H9 (cell line): ENCODE measurements around the gene PLXNA1. TPM values are rescaled to one million over a fixed set of nuclear protein-coding genes. Genes with fewer than 3 reads are reported as not detected.
A peak's percentile ranks its signal among the peaks of the same experiment; 100 is the strongest.

ENCODE experiments used
- DNase-seq: peaks from one replicate; pipeline ENCODE4 v3.0.0-alpha.2; 2017
- H2AFZ ChIP-seq: one replicate; pipeline ENCODE4 v1.6.1; 2013; ENCODE audit warnings: mild to moderate bottlenecking, low read length, control low read depth, moderate library complexity
- H2AK5ac ChIP-seq: 2 replicates; pipeline ENCODE4 v1.6.1; 2013; ENCODE audit warnings: low read length, control low read depth, mixed read lengths; ENCODE audit not compliant: insufficient read length
- H2BK120ac ChIP-seq: one replicate; pipeline ENCODE4 v1.6.1; 2013; ENCODE audit warnings: low read depth, mild to moderate bottlenecking, low read length, control low read depth, inconsistent platforms; ENCODE audit not compliant: poor library complexity, severe bottlenecking
- H2BK12ac ChIP-seq: 2 replicates; pipeline ENCODE4 v1.6.1; 2013; ENCODE audit warnings: low read length, control low read depth, mixed read lengths, low read depth; ENCODE audit not compliant: insufficient read length
- H2BK15ac ChIP-seq: 2 replicates; pipeline ENCODE4 v1.6.1; 2013; ENCODE audit warnings: low read depth, low read length, control low read depth
- H2BK20ac ChIP-seq: one replicate; pipeline ENCODE4 v1.6.1; 2013; ENCODE audit warnings: low read depth, mild to moderate bottlenecking, low read length, control low read depth, inconsistent platforms; ENCODE audit not compliant: poor library complexity, severe bottlenecking
- H2BK5ac ChIP-seq: 2 replicates; pipeline ENCODE4 v1.6.1; 2013; ENCODE audit warnings: low read length, control low read depth, mixed read lengths; ENCODE audit not compliant: insufficient read length
- H3K14ac ChIP-seq: 2 replicates; pipeline ENCODE4 v1.6.1; 2013; ENCODE audit warnings: low read length, control low read depth; ENCODE audit not compliant: insufficient read depth
- H3K18ac ChIP-seq: 2 replicates; pipeline ENCODE4 v1.6.1; 2013; ENCODE audit warnings: low read depth, mild to moderate bottlenecking, mixed read lengths, low read length, control low read depth; ENCODE audit not compliant: insufficient read length
- H3K23ac ChIP-seq: 2 replicates; pipeline ENCODE4 v1.6.1; 2013; ENCODE audit warnings: low read length, control low read depth, mixed read lengths, low read depth; ENCODE audit not compliant: insufficient read length
- H3K23me2 ChIP-seq: 2 replicates; pipeline ENCODE4 v1.6.1; 2013; ENCODE audit warnings: low read depth, mild to moderate bottlenecking, mixed read lengths, low read length, control low read depth; ENCODE audit not compliant: insufficient read length, poor library complexity, severe bottlenecking
- H3K27ac ChIP-seq: 2 replicates; pipeline ENCODE4 v1.5.1; 2013; ENCODE audit warnings: low read length, control low read depth, mixed read lengths, low read depth; ENCODE audit not compliant: insufficient read length
- H3K27me3 ChIP-seq: 2 replicates; pipeline ENCODE4 v1.6.1; 2013; ENCODE audit warnings: low read length, control low read depth, inconsistent platforms; ENCODE audit not compliant: insufficient read depth
- H3K4ac ChIP-seq: 2 replicates; pipeline ENCODE4 v1.6.1; 2013; ENCODE audit warnings: low read depth, mild to moderate bottlenecking, control low read depth, inconsistent platforms, low read length, moderate library complexity
- H3K4me1 ChIP-seq: 2 replicates; pipeline ENCODE4 v1.6.1; 2013; ENCODE audit warnings: low read length, control low read depth, inconsistent platforms; ENCODE audit not compliant: insufficient read depth
- H3K4me2 ChIP-seq: 2 replicates; pipeline ENCODE4 v1.6.1; 2013; ENCODE audit warnings: low read length, control low read depth, mixed read lengths; ENCODE audit not compliant: insufficient read length, insufficient read depth
- H3K56ac ChIP-seq: 2 replicates; pipeline ENCODE4 v1.6.1; 2013; ENCODE audit warnings: low read depth, mild to moderate bottlenecking, mixed read lengths, low read length, control low read depth; ENCODE audit not compliant: insufficient read length
- H3K79me1 ChIP-seq: 2 replicates; pipeline ENCODE4 v1.6.1; 2013; ENCODE audit warnings: low read depth, mild to moderate bottlenecking, moderate library complexity, low read length, control low read depth, inconsistent platforms; ENCODE audit not compliant: insufficient read depth, poor library complexity, severe bottlenecking
- H3K79me2 ChIP-seq: 2 replicates; pipeline ENCODE4 v1.6.1; 2013; ENCODE audit warnings: low read length, control low read depth, inconsistent platforms; ENCODE audit not compliant: insufficient read depth
- H3K9ac ChIP-seq: 2 replicates; pipeline ENCODE4 v1.6.1; 2013; ENCODE audit warnings: low read length, control low read depth, mixed read lengths; ENCODE audit not compliant: insufficient read length; ENCODE audit errors: extremely low read depth
- H3K9me3 ChIP-seq: one replicate; pipeline ENCODE4 v1.6.1; 2013; ENCODE audit warnings: low read depth, low read length, inconsistent platforms; ENCODE audit not compliant: control insufficient read depth
- H3T11ph ChIP-seq: one replicate; pipeline ENCODE4 v1.6.1; 2013; ENCODE audit warnings: mild to moderate bottlenecking, low read length, control low read depth, inconsistent platforms
- H4K20me1 ChIP-seq: one replicate; pipeline ENCODE4 v1.6.1; 2013; ENCODE audit not compliant: control insufficient read depth, insufficient read length, insufficient read depth
- H4K5ac ChIP-seq: 2 replicates; pipeline ENCODE4 v1.6.1; 2013; ENCODE audit warnings: low read depth, mild to moderate bottlenecking, mixed read lengths, low read length, control low read depth; ENCODE audit not compliant: insufficient read length
- H4K8ac ChIP-seq: replicated peaks from 2 replicates; pipeline ENCODE4 v1.6.1; 2013; ENCODE audit warnings: low read length, control low read depth, mixed read lengths, low read depth; ENCODE audit not compliant: insufficient read length
- H4K91ac ChIP-seq: 2 replicates; pipeline ENCODE4 v1.6.1; 2013; ENCODE audit warnings: low read depth, mild to moderate bottlenecking, moderate library complexity, mixed read lengths, low read length, control low read depth; ENCODE audit not compliant: insufficient read length
- H3K27ac Mint-ChIP-seq, 3 experiments: 2 replicates in 2 of 3; 3 replicates in 1 of 3; pipeline ENCODE4 v1.8.0; 2020 to 2021; ENCODE audit warnings: mixed read lengths in 3 of 3, mild to moderate bottlenecking in 1 of 3, moderate library complexity in 1 of 3
- H3K27me3 Mint-ChIP-seq: 2 replicates; pipeline ENCODE4 v1.8.0; 2021; ENCODE audit warnings: low read depth, mild to moderate bottlenecking, moderate library complexity, mixed read lengths
- H3K36me3 Mint-ChIP-seq, 3 experiments: 2 replicates in 2 of 3; 3 replicates in 1 of 3; pipeline ENCODE4 v1.8.0; 2020 to 2021; ENCODE audit warnings: low read depth in 3 of 3, mixed read lengths in 3 of 3; ENCODE audit not compliant: insufficient read depth in 1 of 3
- H3K4me1 Mint-ChIP-seq, 2 experiments: 2 replicates each; pipeline ENCODE4 v1.8.0; 2020; ENCODE audit warnings: mixed read lengths in 2 of 2
- H3K4me3 Mint-ChIP-seq, 2 experiments: 2 replicates in 1 of 2; 3 replicates in 1 of 2; pipeline ENCODE4 v1.8.0; 2020 to 2021; ENCODE audit warnings: mild to moderate bottlenecking in 2 of 2, mixed read lengths in 2 of 2, moderate library complexity in 1 of 2
- H3K9me3 Mint-ChIP-seq, 2 experiments: 2 replicates in 1 of 2; 3 replicates in 1 of 2; pipeline ENCODE4 v1.8.0; 2020; ENCODE audit warnings: mild to moderate bottlenecking in 2 of 2, mixed read lengths in 2 of 2, moderate library complexity in 1 of 2
- CTCF ChIP-seq: fragments of 200-600 bp; sonication (generic); conservative IDR thresholded peaks from 3 replicates; pipeline ENCODE4 v1.8.0; 2021; ENCODE audit warnings: antibody characterized with exemption, mild to moderate bottlenecking
- WGBS: extraction: QIAGEN DNeasy Blood & Tissue Kit; methylation state at CpG from one replicate; pipeline ENCODE4 v1.1.7; 2013; ENCODE audit warnings: missing lambda C conversion rate, low lambda C conversion rate, mixed read lengths; ENCODE audit not compliant: insufficient read length; ENCODE audit errors: extremely low coverage; 5-methylcytosine and 5-hydroxymethylcytosine counted together
- total RNA-seq: library from RNA; stranded (reverse); gene quantifications from 2 replicates; pipeline ENCODE4 v1.2.1, GENCODE V29; 2021

PLXNA1 gene
- total RNA-seq, 1 experiment from 2014 or later: 42.1 TPM

DNA sequence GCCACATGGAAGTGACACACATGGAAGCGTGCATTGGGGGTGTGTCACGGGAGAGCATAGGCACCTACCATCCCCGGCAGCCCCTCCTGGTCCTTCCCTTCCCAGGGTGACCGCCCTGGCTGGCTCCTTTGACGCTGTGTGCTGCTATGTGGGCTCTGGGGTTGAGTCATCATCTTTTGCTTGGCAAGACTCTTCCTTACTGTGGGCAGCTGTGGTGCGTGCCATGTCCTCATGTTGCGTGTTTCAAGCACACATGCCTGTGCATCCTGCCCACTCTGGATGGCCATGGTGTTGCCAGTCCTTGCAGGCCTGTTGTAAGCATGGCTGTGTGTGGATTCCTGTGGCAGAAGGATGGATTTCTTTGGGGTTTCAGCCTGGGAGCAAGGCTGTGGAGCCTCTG is 14.0 kb downstream of the PLXNA1 start:
- WGBS: no CpG with 5 or more reads among the region's 7 CpGs
- no peak overlapping the region for H3K27ac ChIP-seq
- no peak overlapping the region for H2BK12ac ChIP-seq
- Mint-ChIP-seq H3K4me1 (peaks cover 3 to 15% of the 10 kb centered on the region in 2 experiments; a peak in 3 of 4 replicates), H3K9me3 (no peaks in the 10 kb centered on the region), H3K36me3 (peaks cover 0 to 11% (median 8%) of the 10 kb centered on the region in 3 experiments; a peak in 3 of 7 replicates), H3K4me3 (no peak overlapping the region), H3K27ac (peak overlapping the region in 1 of 3 experiments; percentile 68; a peak in 2 of 7 replicates), H3K27me3 (no peaks in the 10 kb centered on the region)
- H3K14ac ChIP-seq: no peak overlapping the region
- no peak overlapping the region for H3K56ac ChIP-seq
- no peak overlapping the region for H4K8ac ChIP-seq
- no peak overlapping the region for H3K9ac ChIP-seq
- H3K79me1 ChIP-seq: no peaks in the 10 kb centered on the region
- no peak overlapping the region for H3T11ph ChIP-seq
- H3K27me3 ChIP-seq: no peaks in the 10 kb centered on the region
- H3K79me2 ChIP-seq: no peaks in the 10 kb centered on the region; the same call in 1 of the 2 replicates
- no peak overlapping the region for H2BK20ac ChIP-seq
- H4K91ac ChIP-seq: no peak overlapping the region
- DNase-seq: no peak
- TF ChIP-seq CTCF: no peak
- H2BK15ac ChIP-seq: no peak overlapping the region
- H3K4ac ChIP-seq: no peak overlapping the region
- H3K9me3 ChIP-seq: no peaks in the 10 kb centered on the region
- H2BK5ac ChIP-seq: no peak overlapping the region
- no peak overlapping the region for H3K4me2 ChIP-seq
- no peak overlapping the region for H2BK120ac ChIP-seq
- no peak overlapping the region for H2AFZ ChIP-seq
- H3K18ac ChIP-seq: no peak overlapping the region
- peaks cover 4% of the 10 kb centered on the region; the same call in 1 of the 2 replicates for H3K4me1 ChIP-seq
- H3K23ac ChIP-seq: no peak overlapping the region
- H4K5ac ChIP-seq: no peak overlapping the region
- no peaks in the 10 kb centered on the region for H3K23me2 ChIP-seq
- H2AK5ac ChIP-seq: no peak overlapping the region
- H4K20me1 ChIP-seq: no peaks in the 10 kb centered on the region
